Stimulated activated CD4-positive, alpha-beta T cell treated with anti-CD3 and anti-CD28 coated beads, Interleukin-1b, Interleukin-23, amount 100 ng/mL, for 48 hours (primary cell): ENCODE measurements around the gene C16orf82.

ENCODE experiments used
- DNase-seq: peaks from one replicate; pipeline ENCODE4 v3.0.0-alpha.2; 2020

C16orf82 gene

GRCh38 chr16:27096375-27096774 lies 29.6 kb downstream of the C16orf82 start:
- no peak for DNase-seq

- DNase-seq: no peak
Observed at GRCh38 chr16:27097800-27098230, 31.1 kb downstream of the C16orf82 start.

GRCh38 chr16:27098366-27099049 lies 31.8 kb downstream of the C16orf82 start:
- no peak for DNase-seq

- DNase-seq: no peak
Observed at GRCh38 chr16:27102701-27103575, 36.2 kb downstream of the C16orf82 start.

- no peak for DNase-seq
Observed at GRCh38 chr16:27103954-27104353, 37.2 kb downstream of the C16orf82 start.

GRCh38 chr16:27106305-27106704 lies 39.6 kb downstream of the C16orf82 start:
- no peak for DNase-seq

- no peak for DNase-seq
Observed at GRCh38 chr16:27107185-27107592, 40.5 kb downstream of the C16orf82 start.

GRCh38 chr16:27108051-27108770 lies 41.5 kb downstream of the C16orf82 start:
- DNase-seq: no peak

GRCh38 chr16:27108826-27109665 lies 42.3 kb downstream of the C16orf82 start:
- no peak for DNase-seq

GRCh38 chr16:27109666-27110523 lies 43.2 kb downstream of the C16orf82 start:
- DNase-seq: peak; percentile 76

- no peak for DNase-seq
Observed at GRCh38 chr16:27110524-27110896, 43.8 kb downstream of the C16orf82 start.

GRCh38 chr16:27111486-27111885 lies 44.8 kb downstream of the C16orf82 start:
- DNase-seq: no peak

GRCh38 chr16:27112093-27112811 lies 45.5 kb downstream of the C16orf82 start:
- no peak for DNase-seq

- DNase-seq: no peak
Observed at GRCh38 chr16:27113341-27113841, 46.7 kb downstream of the C16orf82 start.

- DNase-seq: no peak
Observed at GRCh38 chr16:27114006-27114405, 47.3 kb downstream of the C16orf82 start.

GRCh38 chr16:27118526-27118925 lies 51.8 kb downstream of the C16orf82 start:
- no peak for DNase-seq
